Measurements from ENCODE around the gene GALNTL6. TPM values are rescaled to one million over a fixed set of nuclear protein-coding genes. Genes with fewer than 3 reads are reported as not detected.

The GALNTL6 gene
- total RNA-seq, 1 donor from 2014 or later = 0.10 TPM

- H3K9me3 Mint-ChIP-seq (ENCODE audit: unreplicated experiment) = no peaks in the 10 kb centered on the region
- TF ChIP-seq CTCF (IDR thresholded peaks at IDR 0.05; ENCODE audit: unreplicated experiment) = no peak
- no peak overlapping the region for H3K27ac Mint-ChIP-seq (ENCODE audit: unreplicated experiment)
- no peaks in the 10 kb centered on the region for H3K4me1 Mint-ChIP-seq (ENCODE audit: unreplicated experiment)
- H3K27me3 Mint-ChIP-seq (ENCODE audit: unreplicated experiment) = no peaks in the 10 kb centered on the region
- DNase-seq (ENCODE audit: low spot score) = no peak
- no peak overlapping the region for H3K4me3 Mint-ChIP-seq (ENCODE audit: unreplicated experiment)
- no peaks in the 10 kb centered on the region for H3K36me3 Mint-ChIP-seq (ENCODE audit: low read depth, unreplicated experiment)
These were observed 861.6 kb downstream of the GALNTL6 start for GRCh38 chr4:172674811-172675210.

- DNase-seq (ENCODE audit: low spot score) = no peak
- no peak overlapping the region for H3K4me3 Mint-ChIP-seq (ENCODE audit: unreplicated experiment)
- H3K9me3 Mint-ChIP-seq (ENCODE audit: unreplicated experiment) = no peaks in the 10 kb centered on the region
- no peaks in the 10 kb centered on the region for H3K4me1 Mint-ChIP-seq (ENCODE audit: unreplicated experiment)
- no peaks in the 10 kb centered on the region for H3K27me3 Mint-ChIP-seq (ENCODE audit: unreplicated experiment)
- H3K27ac Mint-ChIP-seq (ENCODE audit: unreplicated experiment) = no peak overlapping the region
- no peak for TF ChIP-seq CTCF (IDR thresholded peaks at IDR 0.05; ENCODE audit: unreplicated experiment)
- no peaks in the 10 kb centered on the region for H3K36me3 Mint-ChIP-seq (ENCODE audit: low read depth, unreplicated experiment)
These were observed 862.0 kb downstream of the GALNTL6 start for GRCh38 chr4:172675232-172675631.

GRCh38 chr4:172680691-172681090 lies 867.5 kb downstream of the GALNTL6 start:
- Mint-ChIP-seq H3K27me3 (ENCODE audit: unreplicated experiment) (no peaks in the 10 kb centered on the region), H3K9me3 (ENCODE audit: unreplicated experiment) (no peaks in the 10 kb centered on the region), H3K27ac (ENCODE audit: unreplicated experiment) (no peak overlapping the region), H3K36me3 (ENCODE audit: low read depth, unreplicated experiment) (no peaks in the 10 kb centered on the region), H3K4me1 (ENCODE audit: unreplicated experiment) (no peaks in the 10 kb centered on the region), H3K4me3 (ENCODE audit: unreplicated experiment) (no peak overlapping the region)
- DNase-seq (ENCODE audit: low spot score) = no peak
- no peak for TF ChIP-seq CTCF (IDR thresholded peaks at IDR 0.05; ENCODE audit: unreplicated experiment)

- no peak overlapping the region for H3K27ac Mint-ChIP-seq (ENCODE audit: unreplicated experiment)
- no peaks in the 10 kb centered on the region for H3K36me3 Mint-ChIP-seq (ENCODE audit: low read depth, unreplicated experiment)
- H3K4me3 Mint-ChIP-seq (ENCODE audit: unreplicated experiment) = no peak overlapping the region
- TF ChIP-seq CTCF (IDR thresholded peaks at IDR 0.05; ENCODE audit: unreplicated experiment) = no peak
- H3K9me3 Mint-ChIP-seq (ENCODE audit: unreplicated experiment) = no peaks in the 10 kb centered on the region
- H3K4me1 Mint-ChIP-seq (ENCODE audit: unreplicated experiment) = no peaks in the 10 kb centered on the region
- no peak for DNase-seq (ENCODE audit: low spot score)
- H3K27me3 Mint-ChIP-seq (ENCODE audit: unreplicated experiment) = no peaks in the 10 kb centered on the region
These were observed 869.8 kb downstream of the GALNTL6 start for GRCh38 chr4:172683021-172683420.

GRCh38 chr4:172686021-172686420 lies 872.8 kb downstream of the GALNTL6 start:
- Mint-ChIP-seq H3K4me1 (ENCODE audit: unreplicated experiment) (no peaks in the 10 kb centered on the region), H3K27me3 (ENCODE audit: unreplicated experiment) (no peaks in the 10 kb centered on the region), H3K27ac (ENCODE audit: unreplicated experiment) (no peak overlapping the region), H3K9me3 (ENCODE audit: unreplicated experiment) (no peaks in the 10 kb centered on the region), H3K4me3 (ENCODE audit: unreplicated experiment) (no peak overlapping the region), H3K36me3 (ENCODE audit: low read depth, unreplicated experiment) (no peaks in the 10 kb centered on the region)
- TF ChIP-seq CTCF (IDR thresholded peaks at IDR 0.05; ENCODE audit: unreplicated experiment) = no peak
- no peak for DNase-seq (ENCODE audit: low spot score)
